ENCODE data around the gene AIP.

GRCh38 chr11:67484847-67485311 is 2.1 kb downstream of the AIP start:
- TF ChIP-seq CTCF (IDR thresholded peaks at IDR 0.05) (no peak), EP300 (IDR thresholded peaks at IDR 0.05) (no peak), POLR2AphosphoS5 (IDR thresholded peaks at IDR 0.05) (no peak), POLR2A (IDR thresholded peaks at IDR 0.05) (no peak)

Measured in suprapubic skin (tissue), 4 donors.